HepG2 (cell line): ENCODE data around the gene PSMG3. TPM values are rescaled to one million over a fixed set of nuclear protein-coding genes. Genes with fewer than 3 reads are reported as not detected.

Experiments
- GABPA ChIP-seq, 2 experiments: IDR thresholded peaks; 2 replicates each; pipeline ENCODE4 v1.6.1; 2011 to 2016; ENCODE audit warnings: low read depth in 2 of 2, low read length in 1 of 2, missing biosample characterization in 1 of 2, missing genetic modification characterization in 1 of 2
- MLX ChIP-seq: IDR thresholded peaks from 2 replicates; pipeline ENCODE4 v1.6.1; 2016
- MYNN ChIP-seq: sonication (generic); formaldehyde crosslinking; IDR thresholded peaks from 2 replicates; pipeline ENCODE4 v1.4.0; 2020; ENCODE audit warnings: mild to moderate bottlenecking, low read depth, missing genetic modification reagents
- NR2C2 ChIP-seq: sonication (generic); formaldehyde crosslinking; IDR thresholded peaks from 2 replicates; pipeline ENCODE4 v1.4.0; 2020; ENCODE audit warnings: missing genetic modification reagents, mild to moderate bottlenecking, moderate library complexity, borderline replicate concordance
- NR2F6 ChIP-seq, 2 experiments: IDR thresholded peaks; 2 replicates each; pipeline ENCODE4 v1.6.1; 2016; ENCODE audit warnings: antibody characterized with exemption in 1 of 2, mild to moderate bottlenecking in 1 of 2
- PCBP1 ChIP-seq: fragments of 200-400 bp; formaldehyde crosslinking; IDR thresholded peaks from 2 replicates; pipeline ENCODE4 v1.6.1; 2017; ENCODE audit warnings: mild to moderate bottlenecking, low read depth, low read length, borderline replicate concordance
- PHB2 ChIP-seq: fragments of 450-650 bp; IDR thresholded peaks from 2 replicates; pipeline ENCODE4 v1.6.1; 2018; ENCODE audit not compliant: partially characterized antibody
- PHF20 ChIP-seq: sonication (generic); formaldehyde crosslinking; IDR thresholded peaks from 2 replicates; pipeline ENCODE4 v1.5.0; 2020; ENCODE audit warnings: mild to moderate bottlenecking, missing genetic modification reagents
- PRDM4 ChIP-seq: sonication (generic); formaldehyde crosslinking; IDR thresholded peaks from 2 replicates; pipeline ENCODE4 v1.9.0; 2021; ENCODE audit warnings: missing genetic modification reagents, borderline replicate concordance
- RCOR2 ChIP-seq: IDR thresholded peaks from 2 replicates; pipeline ENCODE4 v1.6.1; 2016; ENCODE audit warnings: missing biosample characterization, missing genetic modification reagents
- SAP130 ChIP-seq: IDR thresholded peaks from 2 replicates; pipeline ENCODE4 v1.6.1; 2016; ENCODE audit warnings: low read depth
- SMAD3 ChIP-seq: sonication (generic); formaldehyde crosslinking; IDR thresholded peaks from 2 replicates; pipeline ENCODE4 v1.4.0; 2020; ENCODE audit warnings: missing genetic modification reagents
- SRSF1 ChIP-seq: fragments of 200-400 bp; formaldehyde crosslinking; optimal IDR thresholded peaks from 2 replicates; pipeline ENCODE3; 2017; ENCODE audit warnings: mild to moderate bottlenecking, low read depth, low read length, moderate library complexity
- ZBTB38 ChIP-seq: sonication (generic); formaldehyde crosslinking; IDR thresholded peaks from 2 replicates; pipeline ENCODE4 v1.5.1; 2020; ENCODE audit warnings: mild to moderate bottlenecking, missing genetic modification reagents
- ZBTB43 ChIP-seq: sonication (generic); formaldehyde crosslinking; conservative IDR thresholded peaks from 2 replicates; pipeline ENCODE4 v1.4.0; 2020; ENCODE audit warnings: missing genetic modification reagents
- ZFP90 ChIP-seq: sonication (generic); formaldehyde crosslinking; IDR thresholded peaks from 2 replicates; pipeline ENCODE4 v1.8.0; 2022; ENCODE audit warnings: missing genetic modification reagents, mild to moderate bottlenecking, inconsistent platforms, borderline replicate concordance
- ZNF232 ChIP-seq: sonication (generic); formaldehyde crosslinking; IDR thresholded peaks from 2 replicates; pipeline ENCODE4 v1.4.0; 2020; ENCODE audit warnings: missing genetic modification reagents, borderline replicate concordance
- ZNF24 ChIP-seq: fragments of 450-650 bp; IDR thresholded peaks from 2 replicates; pipeline ENCODE4 v1.6.1; 2017; ENCODE audit warnings: antibody characterized with exemption, mild to moderate bottlenecking
- ZNF280B ChIP-seq: sonication (generic); formaldehyde crosslinking; IDR thresholded peaks from 2 replicates; pipeline ENCODE4 v1.5.0; 2020; ENCODE audit warnings: missing genetic modification reagents, mild to moderate bottlenecking, borderline replicate concordance
- ZNF451 ChIP-seq: sonication (generic); formaldehyde crosslinking; IDR thresholded peaks from 2 replicates; pipeline ENCODE4 v1.5.0; 2020; ENCODE audit warnings: mild to moderate bottlenecking, missing genetic modification reagents
- ZNF75D ChIP-seq: sonication (generic); formaldehyde crosslinking; IDR thresholded peaks from 2 replicates; pipeline ENCODE4 v1.8.1; 2023; ENCODE audit warnings: missing genetic modification reagents, mild to moderate bottlenecking, borderline replicate concordance
- ZSCAN21 ChIP-seq: sonication (generic); formaldehyde crosslinking; IDR thresholded peaks from 2 replicates; pipeline ENCODE4 v1.8.0; 2022; ENCODE audit warnings: mild to moderate bottlenecking, missing genetic modification reagents, moderate library complexity, borderline replicate concordance
- polyA plus RNA-seq, 8 experiments: library from polyadenylated mRNA; depleted of rRNA in 3 of 8; stranded (reverse) in 7 of 8; unstranded in 1 of 8; fragments of >200 nt; fragmentation: Illumina TruSeq in 4 of 8; extraction: Trizol in 4 of 8; gene quantifications; 2 replicates each; pipeline versions ENCODE4 v1.2.1 to v1.2.3, GENCODE V29; 2011 to 2016; ENCODE audit warnings: low read depth in 4 of 8, missing spikeins in 1 of 8, mixed read lengths in 1 of 8; ENCODE audit not compliant: insufficient read depth in 1 of 8
- total RNA-seq, 5 experiments: library from RNA; depleted of rRNA; stranded (reverse); fragments of >200 nt; fragmentation: Illumina TruSeq; extraction: Trizol; gene quantifications; 2 replicates each; pipeline ENCODE4 v1.2.3, GENCODE V29; 2016; ENCODE audit warnings: low read depth in 1 of 5
- TF ChIP-seq, protein P1 (sequence below): sonication (generic); formaldehyde crosslinking; IDR thresholded peaks from 2 replicates; pipeline ENCODE4 v1.5.0; 2020; ENCODE audit warnings: missing genetic modification reagents

PSMG3 gene
- total and polyA plus RNA-seq, 2 of the 13 experiments (the other 11 are each of a cell fraction or from before 2014, with no cell fraction given): 29.6 to 48.4 TPM

DNA sequence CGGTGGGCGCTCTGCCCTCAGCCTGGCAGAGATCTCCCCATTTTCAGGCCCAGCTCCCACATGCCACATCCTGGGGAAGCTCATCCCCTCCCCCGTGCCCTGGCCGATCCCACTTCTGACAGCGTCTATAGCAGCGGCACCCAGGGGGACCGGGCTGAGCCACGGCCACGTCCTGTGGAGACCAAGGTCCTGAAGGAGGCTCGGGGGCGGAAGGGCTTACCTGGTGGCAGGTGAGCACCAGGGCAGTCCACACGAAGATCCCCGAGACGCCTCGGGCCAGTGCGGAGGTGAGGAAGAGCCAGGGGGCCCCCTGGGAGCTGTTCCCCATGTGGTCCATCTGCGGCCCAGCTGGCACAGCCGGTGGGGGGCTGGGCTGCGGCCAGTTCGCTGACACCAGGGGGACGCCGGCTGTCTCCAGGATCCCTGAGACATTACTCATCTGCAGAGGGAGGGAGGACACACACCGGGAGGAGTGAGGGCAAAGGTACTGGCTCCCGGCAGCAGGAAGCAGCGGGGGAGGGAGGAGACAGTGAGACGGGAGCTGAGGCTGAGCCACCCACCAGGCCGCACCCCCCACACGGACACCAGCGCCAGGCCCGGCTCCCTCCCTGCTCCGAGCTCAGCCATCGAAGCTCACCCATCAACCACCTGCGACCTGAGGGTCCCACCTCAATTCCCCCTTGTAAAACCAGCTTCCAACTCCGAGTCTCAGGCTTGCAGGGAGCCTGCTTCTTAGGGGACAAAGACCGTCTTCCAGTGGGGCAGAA is 14.6 kb downstream of the PSMG3 start (continued):
- no peak for TF ChIP-seq RCOR2 (CRISPR knock-in tag)
- no peak for TF ChIP-seq PHF20 (CRISPR knock-in tag)
- TF ChIP-seq ZNF24: no peak
- no peak for TF ChIP-seq GABPA (IDR thresholded peaks at IDR 0.05; ENCODE audit: low read depth, low read length)
- peak; percentile 66; the same call in 1 of the 2 replicates for TF ChIP-seq GABPA (CRISPR knock-in tag; IDR thresholded peaks at IDR 0.05; ENCODE audit: low read depth)
- no peak for TF ChIP-seq ZFP90
- TF ChIP-seq SMAD3 (CRISPR knock-in tag): no peak
- TF ChIP-seq NR2F6 (IDR thresholded peaks at IDR 0.05): no peak
- TF ChIP-seq NR2F6 (CRISPR knock-in tag; IDR thresholded peaks at IDR 0.05): peak; percentile 39; the same call in 1 of the 2 replicates
- TF ChIP-seq SRSF1: peak; percentile 45
- no peak for TF ChIP-seq PRDM4 (CRISPR knock-in tag)
- no peak for TF ChIP-seq ZNF451
- TF ChIP-seq MLX (CRISPR knock-in tag): no peak
- TF ChIP-seq PCBP1: no peak
- no peak for TF ChIP-seq ZSCAN21 (CRISPR knock-in tag)
- peak; percentile 92 for TF ChIP-seq SAP130 (CRISPR knock-in tag)
- TF ChIP-seq PHB2: no peak
- no peak for TF ChIP-seq ZNF280B (CRISPR knock-in tag)
- TF ChIP-seq ZNF75D: no peak
- no peak for TF ChIP-seq MYNN (CRISPR knock-in tag)
- TF ChIP-seq ZBTB38 (CRISPR knock-in tag): peak; percentile 60; the same call in 1 of the 2 replicates
- no peak for TF ChIP-seq ZBTB43 (CRISPR knock-in tag)
- TF ChIP-seq, protein P1, sequence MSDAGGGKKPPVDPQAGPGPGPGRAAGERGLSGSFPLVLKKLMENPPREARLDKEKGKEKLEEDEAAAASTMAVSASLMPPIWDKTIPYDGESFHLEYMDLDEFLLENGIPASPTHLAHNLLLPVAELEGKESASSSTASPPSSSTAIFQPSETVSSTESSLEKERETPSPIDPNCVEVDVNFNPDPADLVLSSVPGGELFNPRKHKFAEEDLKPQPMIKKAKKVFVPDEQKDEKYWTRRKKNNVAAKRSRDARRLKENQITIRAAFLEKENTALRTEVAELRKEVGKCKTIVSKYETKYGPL (CRISPR knock-in tag): no peak
- no peak for TF ChIP-seq NR2C2
- TF ChIP-seq ZNF232 (CRISPR knock-in tag): no peak
